Frontal cortex (tissue), 4 donors: ENCODE data around the gene MIA2. TPM values are rescaled to one million over a fixed set of nuclear protein-coding genes. Genes with fewer than 3 reads are reported as not detected.
"Not testable (repeated sequence)": the region's sequence is repeated elsewhere in the genome, so short reads cannot be mapped to it uniquely, and the experiment has no call there.

Experiments used
- DNase-seq, 2 donors: peaks; one replicate each; pipeline ENCODE4 v3.0.0; 2012; ENCODE audit warnings: low spot score in 2 of 2
- FAIRE-seq: peaks from 2 replicates; lab custom pipeline; 2012; peaks lifted over from hg19 to GRCh38; lab: Jason Lieb, UNC
- total RNA-seq: library from RNA; depleted of rRNA; stranded (reverse); fragments of >200 nt; gene quantifications from one replicate; pipeline ENCODE4 v1.2.3, GENCODE V29; 2014
- donor health status: control.
- donor health status: control.
- donor health status: control.

The MIA2 gene
- total RNA-seq, 1 donor from 2014 or later: 24.5 TPM

- FAIRE-seq (no peak), DNase-seq (no peak)
These were observed 31.3 kb downstream of the MIA2 start for GRCh38 chr14:39265033-39265432.

GRCh38 chr14:39265806-39266524, 32.2 kb downstream of the MIA2 start:
- DNase-seq: peak in 1 of 2 donors; percentile 7
- no peak for FAIRE-seq

- DNase-seq: no peak
- FAIRE-seq: no peak
These were observed 32.8 kb downstream of the MIA2 start for GRCh38 chr14:39266525-39266870.

- FAIRE-seq (no peak), DNase-seq (peak; percentile 60 to 66)
These were observed 33.3 kb downstream of the MIA2 start for GRCh38 chr14:39266871-39267607.

- no peak for FAIRE-seq
- DNase-seq: no peak
These were observed 33.9 kb downstream of the MIA2 start for GRCh38 chr14:39267608-39268005.

- DNase-seq: no peak
- no peak for FAIRE-seq
These were observed 34.7 kb downstream of the MIA2 start for GRCh38 chr14:39268393-39268792.

GRCh38 chr14:39272918-39273317, 39.2 kb downstream of the MIA2 start:
- FAIRE-seq (no peak), DNase-seq (no peak)

- DNase-seq (no peak), FAIRE-seq (no peak)
These were observed 41.7 kb downstream of the MIA2 start for GRCh38 chr14:39275395-39275794.

GRCh38 chr14:39276005-39276404, 42.3 kb downstream of the MIA2 start:
- DNase-seq (no peak), FAIRE-seq (no peak)

GRCh38 chr14:39276579-39277114, 42.9 kb downstream of the MIA2 start:
- DNase-seq (no peak), FAIRE-seq (no peak)

GRCh38 chr14:39279515-39279914, 45.8 kb downstream of the MIA2 start:
- no peak for DNase-seq
- no peak for FAIRE-seq

GRCh38 chr14:39280678-39281077, 47.0 kb downstream of the MIA2 start:
- FAIRE-seq, DNase-seq: not testable (repeated sequence)

- FAIRE-seq (no peak), DNase-seq (no peak)
These were observed 55.8 kb downstream of the MIA2 start for GRCh38 chr14:39289523-39289922.

GRCh38 chr14:39291701-39292100, 58.0 kb downstream of the MIA2 start:
- DNase-seq: no peak
- FAIRE-seq: no peak

- DNase-seq (no peak), FAIRE-seq (no peak)
These were observed 59.9 kb downstream of the MIA2 start for GRCh38 chr14:39293629-39294028.

GRCh38 chr14:39300389-39300788, 66.7 kb downstream of the MIA2 start:
- peak; percentile 81 for FAIRE-seq
- DNase-seq: not testable (repeated sequence)

- DNase-seq (no peak), FAIRE-seq (no peak)
These were observed 68.6 kb downstream of the MIA2 start for GRCh38 chr14:39302124-39302810.

- FAIRE-seq: no peak
These were observed 69.4 kb downstream of the MIA2 start for GRCh38 chr14:39303115-39303514.

GRCh38 chr14:39307815-39308214, 74.1 kb downstream of the MIA2 start:
- FAIRE-seq: no peak
- DNase-seq: no peak

More at GRCh38 chr14:39303115-39303514, 69.4 kb downstream of the MIA2 start:
- DNase-seq: no peak

GRCh38 chr14:39310051-39310450, 76.3 kb downstream of the MIA2 start:
- DNase-seq: no peak
- FAIRE-seq: no peak
